Sigmoid colon (tissue), 7 donors: ENCODE data around the gene FAM181B. TPM values are rescaled to one million over a fixed set of nuclear protein-coding genes. Genes with fewer than 3 reads are reported as not detected.

Source experiments
- DNase-seq: peaks from one replicate; pipeline ENCODE4 v3.0.0-alpha.2; 2019
- H3K27ac ChIP-seq, 4 donors: fragments of 200-600 bp; sonication (generic); one replicate each; pipeline ENCODE4 v1.5.1; 2016 to 2019; ENCODE audit warnings: mild to moderate bottlenecking in 1 of 4
- H3K27me3 ChIP-seq, 3 donors: fragments of 200-600 bp; sonication (generic); one replicate each; pipeline ENCODE4 v1.5.1; 2019; ENCODE audit warnings: mild to moderate bottlenecking in 1 of 3
- H3K36me3 ChIP-seq, 4 donors: fragments of 200-600 bp; sonication (generic); one replicate each; pipeline ENCODE4 v1.5.1; 2016 to 2019
- H3K4me1 ChIP-seq, 4 donors: fragments of 200-600 bp; sonication (generic); one replicate each; pipeline ENCODE4 v1.5.1; 2017 to 2019
- H3K4me3 ChIP-seq, 4 donors: fragments of 200-600 bp; sonication (generic); one replicate each; pipeline ENCODE4 v1.5.1; 2017 to 2019; ENCODE audit warnings: mild to moderate bottlenecking in 2 of 4, moderate library complexity in 1 of 4
- H3K9me3 ChIP-seq, 4 donors: fragments of 200-600 bp in 3 of 4; sonication (generic) in 3 of 4; one replicate each; pipeline versions ENCODE4 v1.5.1 to v1.6.1; 2013 to 2019
- EP300 ChIP-seq, 4 donors: sonication (generic); formaldehyde crosslinking; IDR thresholded peaks; one replicate each; pipeline ENCODE4 v1.6.1; 2017; ENCODE audit warnings: antibody characterized with exemption in 4 of 4
- POLR2A ChIP-seq, 2 donors: fragments of 450-650 bp; IDR thresholded peaks; one replicate each; pipeline ENCODE4 v1.6.1; 2016; ENCODE audit warnings: antibody characterized with exemption in 2 of 2, mild to moderate bottlenecking in 2 of 2, moderate library complexity in 2 of 2
- POLR2AphosphoS5 ChIP-seq, 4 donors: sonication (generic); formaldehyde crosslinking; IDR thresholded peaks; one replicate each; pipeline ENCODE4 v1.6.1; 2017; ENCODE audit warnings: antibody characterized with exemption in 4 of 4
- WGBS, 2 donors: extraction: QIAGEN DNeasy Blood & Tissue Kit; methylation state at CpG; one replicate each; pipeline ENCODE4 v1.1.7; 2013; 5-methylcytosine and 5-hydroxymethylcytosine counted together
- intact Hi-C: fragments of 100-400 bp; cut with DNase I; formaldehyde crosslinking; loops from one replicate; pipeline ENCODE4 v1.15.1; 2023
- polyA plus RNA-seq, 3 donors: library from polyadenylated mRNA; stranded (reverse); fragments of 200-250 nt; gene quantifications; one replicate each; pipeline ENCODE4 v1.2.3, GENCODE V29; 2013
- total RNA-seq, 4 donors: library from RNA; depleted of rRNA; stranded (reverse); fragments of >200 nt; gene quantifications; one replicate each; pipeline ENCODE4 v1.1.0, GENCODE V29; 2016
- TF ChIP-seq, protein P1 (sequence below), 4 experiments: fragments of 450-650 bp in 3 of 4; fragments of 200-600 bp in 1 of 4; IDR thresholded peaks; one replicate each; pipeline ENCODE4 v1.5.1; 2016 to 2019; ENCODE audit warnings: antibody characterized with exemption in 4 of 4, mild to moderate bottlenecking in 3 of 4, moderate library complexity in 2 of 4
- donor health status: healthy with polysubstance abuse.
- donor health status: Bipolar disorder and iron deficiency.
- donor health status: healthy.

FAM181B gene
- total and polyA plus RNA-seq, 7 donors = under 0.01 to 1.4 (median 0.83) TPM

DNA sequence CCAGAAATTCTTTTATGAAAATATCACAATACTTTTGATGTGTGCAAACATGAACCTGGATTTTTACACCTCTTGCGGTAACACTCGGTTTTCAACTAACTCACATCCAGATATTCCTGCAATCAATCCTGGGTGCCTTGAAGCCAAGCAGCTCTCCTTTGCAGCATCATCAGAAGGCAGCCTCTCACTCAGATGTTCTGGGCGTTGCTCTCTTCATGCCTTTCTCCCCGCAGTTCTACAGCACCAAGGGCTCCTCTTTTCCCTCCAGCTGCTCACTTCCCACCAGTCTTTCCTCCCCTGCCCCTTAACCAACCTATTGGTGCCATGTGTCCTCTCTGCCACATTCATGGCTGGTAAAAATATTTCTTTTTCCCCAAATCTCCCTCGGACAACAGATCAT, 2.9 kb downstream of the FAM181B start:
- DNase-seq = no peak
- intact Hi-C loops = loop anchor here (5.0 kb wide), 1 partner anchor 132 kb away; no protein-coding TSS in a partner anchor
- H3K27ac ChIP-seq = no peak overlapping the region
- H3K4me3 ChIP-seq = no peak overlapping the region
- H3K36me3 ChIP-seq = no peaks in the 10 kb centered on the region
- peaks cover 0 to 14% (median 11%) of the 10 kb centered on the region in 4 donors for H3K4me1 ChIP-seq
- TF ChIP-seq, protein P1, sequence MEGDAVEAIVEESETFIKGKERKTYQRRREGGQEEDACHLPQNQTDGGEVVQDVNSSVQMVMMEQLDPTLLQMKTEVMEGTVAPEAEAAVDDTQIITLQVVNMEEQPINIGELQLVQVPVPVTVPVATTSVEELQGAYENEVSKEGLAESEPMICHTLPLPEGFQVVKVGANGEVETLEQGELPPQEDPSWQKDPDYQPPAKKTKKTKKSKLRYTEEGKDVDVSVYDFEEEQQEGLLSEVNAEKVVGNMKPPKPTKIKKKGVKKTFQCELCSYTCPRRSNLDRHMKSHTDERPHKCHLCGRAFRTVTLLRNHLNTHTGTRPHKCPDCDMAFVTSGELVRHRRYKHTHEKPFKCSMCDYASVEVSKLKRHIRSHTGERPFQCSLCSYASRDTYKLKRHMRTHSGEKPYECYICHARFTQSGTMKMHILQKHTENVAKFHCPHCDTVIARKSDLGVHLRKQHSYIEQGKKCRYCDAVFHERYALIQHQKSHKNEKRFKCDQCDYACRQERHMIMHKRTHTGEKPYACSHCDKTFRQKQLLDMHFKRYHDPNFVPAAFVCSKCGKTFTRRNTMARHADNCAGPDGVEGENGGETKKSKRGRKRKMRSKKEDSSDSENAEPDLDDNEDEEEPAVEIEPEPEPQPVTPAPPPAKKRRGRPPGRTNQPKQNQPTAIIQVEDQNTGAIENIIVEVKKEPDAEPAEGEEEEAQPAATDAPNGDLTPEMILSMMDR (IDR thresholded peaks at IDR 0.05) = no peak
- TF ChIP-seq EP300 (IDR thresholded peaks at IDR 0.05) (no peak), POLR2A (IDR thresholded peaks at IDR 0.05) (no peak), POLR2AphosphoS5 (IDR thresholded peaks at IDR 0.05) (no peak)
- H3K27me3 ChIP-seq = peaks cover 11 to 64% (median 42%) of the 10 kb centered on the region in 3 donors
- H3K9me3 ChIP-seq = no peaks in the 10 kb centered on the region
- 43 to 52% methylated on average over 5 of the region's 5 CpGs for WGBS, 2 donors

DNA sequence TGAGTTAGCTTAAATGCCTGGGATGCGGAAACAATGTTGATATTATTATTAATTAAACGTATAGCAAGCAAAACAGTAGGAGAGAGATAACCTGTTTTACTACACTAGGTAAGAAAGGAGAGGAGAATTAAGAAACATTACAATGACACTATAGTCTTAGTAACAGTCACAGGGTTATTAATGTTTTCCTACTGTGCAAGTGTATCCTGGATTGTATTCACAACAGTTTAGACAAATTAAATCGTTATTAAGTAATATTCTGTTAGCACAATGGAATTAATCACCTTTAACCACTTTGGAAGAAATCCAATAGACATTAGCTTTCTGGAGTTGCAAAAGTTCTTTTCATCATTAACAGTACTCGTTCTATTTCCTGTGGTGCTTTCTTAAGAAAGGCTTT, 3.4 kb downstream of the FAM181B start:
- Histone ChIP-seq H3K36me3 (no peaks in the 10 kb centered on the region), H3K27me3 (peaks cover 13 to 64% (median 42%) of the 10 kb centered on the region in 3 donors), H3K4me3 (no peak overlapping the region), H3K27ac (no peak overlapping the region), H3K9me3 (no peaks in the 10 kb centered on the region), H3K4me1 (peaks cover 0 to 14% (median 11%) of the 10 kb centered on the region in 4 donors)
- TF ChIP-seq POLR2A (IDR thresholded peaks at IDR 0.05) (no peak), POLR2AphosphoS5 (IDR thresholded peaks at IDR 0.05) (no peak), EP300 (IDR thresholded peaks at IDR 0.05) (no peak)
- TF ChIP-seq, protein P1 (IDR thresholded peaks at IDR 0.05) = no peak
- 78 to 80% methylated on average over 4 of the region's 4 CpGs for WGBS, 2 donors
- DNase-seq = no peak
- intact Hi-C loops = loop anchor here (5.0 kb wide), 1 partner anchor 132 kb away; no protein-coding TSS in a partner anchor

DNA sequence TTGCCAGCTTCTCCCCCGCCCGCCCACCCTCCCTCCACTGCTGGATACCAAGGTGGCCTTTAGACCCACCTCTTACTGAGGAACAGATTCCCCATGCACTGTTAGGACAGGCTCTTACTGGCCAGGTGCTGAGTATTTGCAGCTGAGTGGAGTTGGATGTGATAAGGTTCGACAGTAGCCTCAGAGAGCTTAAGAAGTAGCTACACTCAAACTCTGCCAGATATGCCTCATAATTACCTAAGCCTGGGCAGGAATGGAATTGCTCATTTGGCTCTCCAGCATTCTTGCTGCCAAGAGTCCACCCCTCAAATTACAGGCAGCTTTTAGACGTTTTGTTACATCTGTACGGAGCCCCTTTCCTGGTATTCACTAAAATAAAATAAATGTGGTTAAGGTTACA, 9.6 kb downstream of the FAM181B start:
- TF ChIP-seq POLR2A (IDR thresholded peaks at IDR 0.05) = no peak
- TF ChIP-seq EP300 (IDR thresholded peaks at IDR 0.05) = no peak
- TF ChIP-seq POLR2AphosphoS5 (IDR thresholded peaks at IDR 0.05) = no peak
- TF ChIP-seq, protein P1 (IDR thresholded peaks at IDR 0.05) = no peak
- 63 to 71% methylated on average over 5 of the region's 5 CpGs for WGBS, 2 donors
- Histone ChIP-seq H3K27ac (no peak overlapping the region), H3K4me3 (no peak overlapping the region), H3K27me3 (peaks cover under 1 to 11% (median 2%) of the 10 kb centered on the region in 3 donors), H3K4me1 (no peaks in the 10 kb centered on the region), H3K36me3 (no peaks in the 10 kb centered on the region), H3K9me3 (no peaks in the 10 kb centered on the region)
- no peak for DNase-seq
- intact Hi-C loops = no loop called here

DNA sequence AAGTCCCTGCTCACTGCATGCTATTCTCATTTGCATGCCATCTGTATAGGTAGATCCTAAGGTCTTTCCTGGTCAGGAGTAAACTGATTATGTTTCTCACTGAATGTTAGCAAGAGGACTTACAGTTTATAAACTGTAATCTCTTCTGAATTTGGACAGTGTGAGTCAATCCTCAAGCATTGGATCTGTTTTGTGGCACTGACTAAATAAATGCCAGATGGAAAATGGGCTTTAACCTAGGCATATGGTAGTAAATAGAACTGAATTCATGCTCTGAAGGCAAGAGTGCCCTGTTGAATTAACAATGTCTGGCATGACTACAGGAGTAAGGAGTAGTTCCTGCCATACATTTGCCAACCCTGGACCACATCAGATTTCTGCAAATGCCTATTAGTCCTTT, 11.4 kb downstream of the FAM181B start:
- intact Hi-C loops = no loop called here
- TF ChIP-seq POLR2A (IDR thresholded peaks at IDR 0.05) (no peak), POLR2AphosphoS5 (IDR thresholded peaks at IDR 0.05) (no peak), EP300 (IDR thresholded peaks at IDR 0.05) (no peak)
- TF ChIP-seq, protein P1 (IDR thresholded peaks at IDR 0.05) = no peak

More for the DNA sequence above, 11.4 kb downstream of the FAM181B start:
- Histone ChIP-seq H3K27ac (no peak overlapping the region), H3K9me3 (no peaks in the 10 kb centered on the region), H3K4me1 (no peaks in the 10 kb centered on the region), H3K36me3 (no peaks in the 10 kb centered on the region), H3K4me3 (no peak overlapping the region), H3K27me3 (peaks cover 0 to 2% (median 0%) of the 10 kb centered on the region in 3 donors)
- no peak for DNase-seq
